SK-N-SH (cell line): ENCODE data around the gene TSC1. TPM values are rescaled to one million over a fixed set of nuclear protein-coding genes. Genes with fewer than 3 reads are reported as not detected.

Experiments used
- CTCF ChIA-PET: fragments of 300-600, 350-600 bp; formaldehyde crosslinking; extraction: SDS; loops from one replicate; lab custom pipeline; 2021; lab: Yijun Ruan, JAX
- POLR2A ChIA-PET: fragments of 350-600 bp; sonication (Branson Sonifier 250); formaldehyde crosslinking; extraction: SDS; loops from one replicate; lab custom pipeline; 2020; ENCODE audit warnings: antibody characterized with exemption, inconsistent platforms; lab: Yijun Ruan, JAX
- DNase-seq: peaks from one replicate; pipeline ENCODE4 v3.0.0; 2012
- H2AFZ ChIP-seq: fragments of 200-600 bp; sonication (generic); 2 replicates; pipeline ENCODE4 v1.8.1; 2016; ENCODE audit warnings: antibody characterized with exemption, mild to moderate bottlenecking, low read depth
- H3F3A ChIP-seq: fragments of 200-600 bp; sonication (generic); replicated peaks from 2 replicates; pipeline ENCODE3; 2016; ENCODE audit warnings: antibody characterized with exemption, mild to moderate bottlenecking; ENCODE audit not compliant: insufficient read depth
- H3K27ac ChIP-seq, 2 experiments: fragments of 200-500 bp in 1 of 2; fragments of 200-600 bp in 1 of 2; sonication (Bioruptor generic) in 1 of 2; sonication (generic), shearing (Covaris generic) in 1 of 2; 2 replicates each; pipeline versions ENCODE4 v1.5.1 to v1.6.1; 2014 to 2016; ENCODE audit warnings: low read depth in 2 of 2, inconsistent platforms in 1 of 2, low read length in 1 of 2, mild to moderate bottlenecking in 1 of 2, mixed read lengths in 1 of 2
- H3K27me3 ChIP-seq: fragments of 200-600 bp; sonication (generic), shearing (Covaris generic); 2 replicates; pipeline ENCODE4 v1.6.1; 2016; ENCODE audit warnings: mixed run types; ENCODE audit not compliant: insufficient read depth
- H3K36me3 ChIP-seq, 2 experiments: fragments of 200-500 bp in 1 of 2; fragments of 200-600 bp in 1 of 2; sonication (Bioruptor generic) in 1 of 2; sonication (generic) in 1 of 2; replicated peaks in 1 of 2; 2 replicates each; pipeline versions ENCODE3 to v1.5.1; 2014 to 2016; ENCODE audit warnings: low read length in 1 of 2, mild to moderate bottlenecking in 1 of 2; ENCODE audit not compliant: insufficient read depth in 2 of 2, control insufficient read depth in 1 of 2
- H3K4me1 ChIP-seq, 2 experiments: fragments of 200-500 bp in 1 of 2; fragments of 200-600 bp in 1 of 2; sonication (Bioruptor generic) in 1 of 2; sonication (generic), shearing (Covaris generic) in 1 of 2; 2 replicates each; pipeline versions ENCODE4 v1.5.1 to v1.6.1; 2014 to 2016; ENCODE audit warnings: low read depth in 1 of 2, low read length in 1 of 2, mixed run types in 1 of 2; ENCODE audit not compliant: insufficient read depth in 2 of 2, control insufficient read depth in 1 of 2
- H3K4me2 ChIP-seq: fragments of 200-600 bp; sonication (generic), shearing (Covaris generic); 2 replicates; pipeline ENCODE4 v1.6.1; 2017; ENCODE audit warnings: mixed run types
- H3K4me3 ChIP-seq, 2 experiments: fragments of 200-500 bp in 1 of 2; fragments of 200-600 bp in 1 of 2; sonication (Bioruptor generic) in 1 of 2; sonication (generic), shearing (Covaris generic) in 1 of 2; 2 replicates each; pipeline versions ENCODE4 v1.5.1 to v1.8.1; 2014 to 2016; ENCODE audit warnings: low read depth in 2 of 2, inconsistent platforms in 1 of 2, low read length in 1 of 2, mild to moderate bottlenecking in 1 of 2, mixed read lengths in 1 of 2, moderate library complexity in 1 of 2
- H3K79me2 ChIP-seq: fragments of 200-600 bp; sonication (generic); 2 replicates; pipeline ENCODE4 v1.8.1; 2017; ENCODE audit warnings: mild to moderate bottlenecking; ENCODE audit not compliant: insufficient read depth
- H3K9ac ChIP-seq: fragments of 200-600 bp; sonication (generic); 2 replicates; pipeline ENCODE4 v1.6.1; 2017; ENCODE audit warnings: mixed run types
- H3K9me2 ChIP-seq: fragments of 200-600 bp; sonication (generic); 2 replicates; pipeline ENCODE4 v1.6.1; 2017; ENCODE audit warnings: mixed run types
- H3K9me3 ChIP-seq: fragments of 200-600 bp; sonication (generic); 2 replicates; pipeline ENCODE4 v1.6.1; 2017; ENCODE audit warnings: mixed run types, mild to moderate bottlenecking, moderate library complexity
- H4K20me1 ChIP-seq: fragments of 200-600 bp; sonication (generic); 2 replicates; pipeline ENCODE4 v1.6.1; 2017; ENCODE audit warnings: mild to moderate bottlenecking, mixed run types; ENCODE audit not compliant: insufficient read depth
- CHD2 ChIP-seq: fragments of 150-350 bp; IDR thresholded peaks from 2 replicates; pipeline ENCODE4 v1.6.1; 2018; ENCODE audit warnings: low read length; ENCODE audit not compliant: partially characterized antibody
- ELF1 ChIP-seq: IDR thresholded peaks from 2 replicates; pipeline ENCODE4 v1.4.0; 2012
- EP300 ChIP-seq, 2 experiments: IDR thresholded peaks; 2 replicates each; pipeline versions ENCODE4 v1.4.0 to v1.6.1; 2012; ENCODE audit warnings: borderline replicate concordance in 1 of 2, low read depth in 1 of 2, low read length in 1 of 2
- EZH2phosphoT487 ChIP-seq: fragments of 200-600 bp; sonication (generic); IDR thresholded peaks from 2 replicates; pipeline ENCODE4 v1.6.1; 2017; ENCODE audit warnings: low read depth, mixed run types, mild to moderate bottlenecking, antibody characterized with exemption, moderate library complexity, borderline replicate concordance
- FOSL2 ChIP-seq: IDR thresholded peaks from 2 replicates; pipeline ENCODE4 v1.4.0; 2012; ENCODE audit warnings: low read depth, mild to moderate bottlenecking, moderate library complexity, borderline replicate concordance
- FOXJ3 ChIP-seq: sonication (generic); formaldehyde crosslinking; IDR thresholded peaks from 2 replicates; pipeline ENCODE4 v1.5.1; 2020; ENCODE audit warnings: mild to moderate bottlenecking, missing genetic modification reagents
- GABPA ChIP-seq: IDR thresholded peaks from 2 replicates; pipeline ENCODE4 v1.4.0; 2012; ENCODE audit warnings: low read depth, mild to moderate bottlenecking
- GATA2 ChIP-seq: sonication (generic); formaldehyde crosslinking; IDR thresholded peaks from 2 replicates; pipeline ENCODE4 v1.5.0; 2020; ENCODE audit warnings: mild to moderate bottlenecking, missing genetic modification reagents
- MEF2A ChIP-seq: IDR thresholded peaks from 2 replicates; pipeline ENCODE4 v1.4.0; 2012; ENCODE audit warnings: low read depth, borderline replicate concordance
- NFIC ChIP-seq: IDR thresholded peaks from 2 replicates; pipeline ENCODE4 v1.4.0; 2012; ENCODE audit warnings: borderline replicate concordance
- NRF1 ChIP-seq: IDR thresholded peaks from 2 replicates; pipeline ENCODE4 v1.6.1; 2012; ENCODE audit warnings: low read depth, mild to moderate bottlenecking, low read length
- POLR2AphosphoS5 ChIP-seq: IDR thresholded peaks from 2 replicates; pipeline ENCODE4 v1.6.1; 2012; ENCODE audit warnings: low read depth, low read length
- RAD21 ChIP-seq: IDR thresholded peaks from 2 replicates; pipeline ENCODE4 v1.6.1; 2012; ENCODE audit warnings: mild to moderate bottlenecking, low read length
- RCOR1 ChIP-seq: fragments of 150-350 bp; IDR thresholded peaks from 2 replicates; pipeline ENCODE4 v1.6.1; 2017; ENCODE audit warnings: antibody characterized with exemption, low read length
- RFX5 ChIP-seq: IDR thresholded peaks from 2 replicates; pipeline ENCODE4 v1.6.1; 2012; ENCODE audit warnings: mild to moderate bottlenecking, improper control_type of control experiment, low read length
- RXRA ChIP-seq: IDR thresholded peaks from 2 replicates; pipeline ENCODE4 v1.4.0; 2012; ENCODE audit warnings: low read depth, mild to moderate bottlenecking, borderline replicate concordance
- SIN3A ChIP-seq: IDR thresholded peaks from 2 replicates; pipeline ENCODE4 v1.6.1; 2012; ENCODE audit warnings: low read depth, mild to moderate bottlenecking, low read length, moderate library complexity, borderline replicate concordance
- TAF1 ChIP-seq: IDR thresholded peaks from 2 replicates; pipeline ENCODE4 v1.6.1; 2012; ENCODE audit warnings: low read depth, mild to moderate bottlenecking, low read length, moderate library complexity, borderline replicate concordance
- TCF12 ChIP-seq: IDR thresholded peaks from 2 replicates; pipeline ENCODE4 v1.4.0; 2012
- WGBS: methylation state at CpG from one replicate; pipeline ENCODE4 v1.1.6; 2017; ENCODE audit warnings: low lambda C conversion rate; 5-methylcytosine and 5-hydroxymethylcytosine counted together
- polyA plus RNA-seq, 3 experiments: library from polyadenylated mRNA; depleted of rRNA; stranded (reverse); fragments of >200 nt; gene quantifications; 2 replicates each; pipeline ENCODE4 v1.2.3, GENCODE V29; 2012
- TF ChIP-seq, protein P1 (sequence below): IDR thresholded peaks from 2 replicates; pipeline ENCODE4; 2012
- TF ChIP-seq, protein P2 (sequence below): fragments of 200-600 bp; sonication (generic); IDR thresholded peaks from 2 replicates; pipeline ENCODE4 v1.6.1; 2017; ENCODE audit warnings: antibody characterized with exemption, mild to moderate bottlenecking, moderate library complexity
- TF ChIP-seq, protein P3 (sequence below): IDR thresholded peaks from 2 replicates; pipeline ENCODE4 v1.4.0; 2012; ENCODE audit warnings: low read depth

The TSC1 gene
- polyA plus RNA-seq, 1 of the 3 experiments (the other 2 are of a cell fraction): 18.3 TPM

DNA sequence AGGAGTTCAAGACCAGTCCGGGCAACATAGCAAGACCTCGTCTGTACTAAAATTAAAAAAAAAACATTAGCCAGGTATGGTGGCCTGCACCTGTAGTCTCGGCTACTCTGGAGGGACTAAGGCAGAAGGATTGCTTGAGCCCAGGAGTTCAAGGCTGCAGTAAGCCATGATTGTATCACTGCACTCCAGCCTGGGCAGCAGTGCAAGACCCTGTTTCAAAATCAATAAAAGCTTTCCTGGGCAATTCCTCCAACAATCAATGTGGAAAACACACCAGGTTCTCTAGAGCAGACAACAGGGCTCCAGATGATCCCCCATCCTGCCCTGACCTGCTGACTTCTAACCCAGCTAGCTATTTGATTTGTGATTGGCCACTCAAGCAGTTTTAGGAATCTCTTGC lies 67.6 kb downstream of the TSC1 start (continued):
- TF ChIP-seq FOXJ3 (CRISPR knock-in tag) (no peak), RXRA (no peak)

DNA sequence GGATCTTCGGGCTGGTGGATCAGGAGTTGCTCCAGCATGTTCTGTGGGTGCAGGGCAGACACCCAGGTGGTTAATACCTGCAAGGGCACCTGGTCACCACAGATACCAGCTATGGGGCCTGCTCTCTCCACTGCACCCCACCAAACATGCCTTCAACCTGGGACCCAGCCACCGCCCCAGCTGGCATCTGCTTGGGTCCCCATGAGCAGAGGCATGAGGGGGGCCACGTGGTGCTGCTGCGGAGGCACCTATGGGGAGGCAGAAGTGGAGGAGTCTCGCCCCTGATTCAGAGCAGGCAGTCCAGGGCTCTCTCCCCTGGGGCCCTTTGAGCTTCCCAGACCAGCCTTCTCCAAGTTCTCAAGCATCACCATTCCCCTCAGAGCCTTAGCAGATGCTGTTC lies 69.3 kb downstream of the TSC1 start:
- DNase-seq: no peak
- Histone ChIP-seq H3F3A (no peaks in the 10 kb centered on the region), H3K27me3 (no peaks in the 10 kb centered on the region), H3K4me3 (no peak overlapping the region), H3K9me3 (no peaks in the 10 kb centered on the region), H2AFZ (no peak overlapping the region), H3K9ac (no peak overlapping the region), H3K27ac (no peak overlapping the region), H3K36me3 (no peaks in the 10 kb centered on the region), H3K9me2 (no peaks in the 10 kb centered on the region), H3K4me2 (no peak overlapping the region), H4K20me1 (no peaks in the 10 kb centered on the region), H3K4me1 (peaks cover 0 to 7% of the 10 kb centered on the region in 2 experiments; a peak in 1 of 4 replicates), H3K79me2 (no peaks in the 10 kb centered on the region; the same call in 1 of the 2 replicates)
- WGBS: 72% methylated on average over 3 of the region's 5 CpGs
- POLR2A ChIA-PET: no interaction called here
- CTCF ChIA-PET: interaction anchor here (1.0 kb wide), 1 partner anchor 26 kb away, joined by 4 read pairs; no protein-coding TSS in a partner anchor
- TF ChIP-seq FOSL2 (no peak), POLR2AphosphoS5 (no peak), TCF12 (no peak), CHD2 (no peak), FOXJ3 (CRISPR knock-in tag) (no peak), SIN3A (no peak), NRF1 (no peak), TAF1 (no peak), EP300 (IDR thresholded peaks at IDR 0.05; ENCODE audit: borderline replicate concordance in 1 of 2, low read depth in 1 of 2, low read length in 1 of 2) (no peak)

DNA sequence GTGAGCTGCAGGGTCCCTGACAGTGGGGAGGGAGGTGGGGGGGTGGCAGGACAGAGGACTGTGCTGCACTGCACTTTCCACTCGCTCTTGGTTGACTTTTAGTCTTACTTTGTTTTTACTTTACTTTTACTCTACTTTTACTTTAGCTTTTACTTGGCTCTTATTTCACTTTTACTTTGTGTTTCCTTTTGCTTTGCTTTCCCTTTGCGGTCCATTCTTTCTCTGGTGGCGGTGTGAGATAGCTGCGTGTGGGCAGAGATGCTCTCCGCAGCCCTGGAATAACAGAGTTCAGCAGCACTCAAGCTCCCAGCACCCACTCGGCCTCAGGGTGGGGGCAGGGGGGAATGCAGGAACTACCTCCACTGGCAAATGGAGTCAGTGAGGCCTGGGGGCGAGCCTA lies 71.0 kb downstream of the TSC1 start:
- H4K20me1 ChIP-seq: no peaks in the 10 kb centered on the region
- no peaks in the 10 kb centered on the region for H3F3A ChIP-seq
- H3K4me3 ChIP-seq: no peak overlapping the region
- H3K79me2 ChIP-seq: no peaks in the 10 kb centered on the region; the same call in 1 of the 2 replicates
- no peaks in the 10 kb centered on the region for H3K36me3 ChIP-seq
- DNase-seq: no peak
- no peaks in the 10 kb centered on the region for H3K27me3 ChIP-seq
- no peak overlapping the region for H3K4me2 ChIP-seq
- H3K9me3 ChIP-seq: no peaks in the 10 kb centered on the region
- CTCF ChIA-PET: interaction anchor here (0.6 to 2.0 kb wide), 3 partner anchors 27 to 74 kb away, joined by 3 to 7 read pairs (median 3); no protein-coding TSS in a partner anchor
- POLR2A ChIA-PET: no interaction called here
- H3K9me2 ChIP-seq: no peaks in the 10 kb centered on the region
- TF ChIP-seq, protein P1, sequence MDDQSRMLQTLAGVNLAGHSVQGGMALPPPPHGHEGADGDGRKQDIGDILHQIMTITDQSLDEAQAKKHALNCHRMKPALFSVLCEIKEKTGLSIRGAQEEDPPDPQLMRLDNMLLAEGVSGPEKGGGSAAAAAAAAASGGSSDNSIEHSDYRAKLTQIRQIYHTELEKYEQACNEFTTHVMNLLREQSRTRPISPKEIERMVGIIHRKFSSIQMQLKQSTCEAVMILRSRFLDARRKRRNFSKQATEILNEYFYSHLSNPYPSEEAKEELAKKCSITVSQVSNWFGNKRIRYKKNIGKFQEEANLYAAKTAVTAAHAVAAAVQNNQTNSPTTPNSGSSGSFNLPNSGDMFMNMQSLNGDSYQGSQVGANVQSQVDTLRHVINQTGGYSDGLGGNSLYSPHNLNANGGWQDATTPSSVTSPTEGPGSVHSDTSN: no peak
- TF ChIP-seq FOXJ3 (CRISPR knock-in tag) (no peak), TCF12 (no peak), GABPA (no peak), RAD21 (no peak), ELF1 (no peak), EZH2phosphoT487 (no peak), RCOR1 (no peak), RFX5 (no peak), NFIC (no peak), NRF1 (no peak), MEF2A (no peak), GATA2 (CRISPR knock-in tag) (no peak), SIN3A (no peak)
- TF ChIP-seq, protein P2, sequence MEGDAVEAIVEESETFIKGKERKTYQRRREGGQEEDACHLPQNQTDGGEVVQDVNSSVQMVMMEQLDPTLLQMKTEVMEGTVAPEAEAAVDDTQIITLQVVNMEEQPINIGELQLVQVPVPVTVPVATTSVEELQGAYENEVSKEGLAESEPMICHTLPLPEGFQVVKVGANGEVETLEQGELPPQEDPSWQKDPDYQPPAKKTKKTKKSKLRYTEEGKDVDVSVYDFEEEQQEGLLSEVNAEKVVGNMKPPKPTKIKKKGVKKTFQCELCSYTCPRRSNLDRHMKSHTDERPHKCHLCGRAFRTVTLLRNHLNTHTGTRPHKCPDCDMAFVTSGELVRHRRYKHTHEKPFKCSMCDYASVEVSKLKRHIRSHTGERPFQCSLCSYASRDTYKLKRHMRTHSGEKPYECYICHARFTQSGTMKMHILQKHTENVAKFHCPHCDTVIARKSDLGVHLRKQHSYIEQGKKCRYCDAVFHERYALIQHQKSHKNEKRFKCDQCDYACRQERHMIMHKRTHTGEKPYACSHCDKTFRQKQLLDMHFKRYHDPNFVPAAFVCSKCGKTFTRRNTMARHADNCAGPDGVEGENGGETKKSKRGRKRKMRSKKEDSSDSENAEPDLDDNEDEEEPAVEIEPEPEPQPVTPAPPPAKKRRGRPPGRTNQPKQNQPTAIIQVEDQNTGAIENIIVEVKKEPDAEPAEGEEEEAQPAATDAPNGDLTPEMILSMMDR: no peak
- TF ChIP-seq, protein P3, sequence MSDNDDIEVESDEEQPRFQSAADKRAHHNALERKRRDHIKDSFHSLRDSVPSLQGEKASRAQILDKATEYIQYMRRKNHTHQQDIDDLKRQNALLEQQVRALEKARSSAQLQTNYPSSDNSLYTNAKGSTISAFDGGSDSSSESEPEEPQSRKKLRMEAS: no peak
- no peak overlapping the region for H3K27ac ChIP-seq
- 78% methylated on average over 7 of the region's 7 CpGs for WGBS
- H3K4me1 ChIP-seq: peaks cover 0 to 7% of the 10 kb centered on the region in 2 experiments; a peak in 1 of 4 replicates
- no peak overlapping the region for H3K9ac ChIP-seq
- H2AFZ ChIP-seq: no peak overlapping the region
